Left lung (tissue), 10 donors: ENCODE measurements around the gene LDB2. TPM values are rescaled to one million over a fixed set of nuclear protein-coding genes. Genes with fewer than 3 reads are reported as not detected.

Experiments
- ATAC-seq: fragments of 200-7000 bp; cut with Tn5 transposase; one replicate; pipeline ENCODE4 v1.9.1; 2020; ENCODE audit warnings: moderate library complexity
- DNase-seq, 4 donors: peaks; one replicate each; pipeline ENCODE4 v3.0.0-alpha.2; 2013 to 2020
- H3K27ac ChIP-seq, 2 donors: fragments of 200-600 bp; sonication (generic) in 1 of 2; one replicate each; pipeline versions ENCODE4 v1.5.0 to v1.8.0; 2020 to 2021
- H3K27me3 ChIP-seq, 2 donors: fragments of 200-600 bp; sonication (generic) in 1 of 2; one replicate each; pipeline versions ENCODE4 v1.5.0 to v1.8.0; 2020 to 2021
- H3K36me3 ChIP-seq, 2 donors: fragments of 200-600 bp; sonication (generic) in 1 of 2; one replicate each; pipeline versions ENCODE4 v1.5.0 to v1.8.0; 2020 to 2021
- H3K4me1 ChIP-seq, 2 donors: fragments of 200-600 bp; one replicate each; pipeline ENCODE4 v1.8.0; 2021
- H3K4me3 ChIP-seq, 2 donors: fragments of 200-600 bp; sonication (generic) in 1 of 2; one replicate each; pipeline versions ENCODE4 v1.5.0 to v1.8.0; 2020 to 2021; ENCODE audit warnings: mild to moderate bottlenecking in 1 of 2
- H3K9me3 ChIP-seq, 2 donors: fragments of 200-600 bp; sonication (generic) in 1 of 2; one replicate each; pipeline versions ENCODE4 v1.5.0 to v1.8.0; 2020 to 2021
- intact Hi-C, 2 donors: fragments of 100-400 bp; cut with DNase I; formaldehyde crosslinking; loops; one replicate each; pipeline versions ENCODE4 v1.11.2 to v1.14.2; 2022
- polyA plus RNA-seq, 6 donors: library from polyadenylated mRNA; unstranded; fragments of 120-200 nt; gene quantifications; one replicate each; pipeline ENCODE4 v1.2.1, GENCODE V29; 2013; ENCODE audit not compliant: insufficient read length in 6 of 6
- total RNA-seq, 2 donors: library from RNA; stranded (reverse); fragmentation: NEBNext Ultra II Directional; extraction: Animal tissue kit (Norgen Biotek cat#: 25700); gene quantifications; one replicate each; pipeline ENCODE4 v1.2.1, GENCODE V29; 2021
- TF ChIP-seq, protein P1 (sequence below), 2 donors: fragments of 200-600 bp; sonication (generic) in 1 of 2; IDR thresholded peaks; one replicate each; pipeline versions ENCODE4 v1.5.0 to v1.8.0; 2021; ENCODE audit warnings: antibody characterized with exemption in 2 of 2
- donor health status: DM: no; HTN: yes; CAD: no.
- donor health status: DM: no; HTN: no; CAD: no.

Gene LDB2
- total and polyA plus RNA-seq, 8 donors, result 37.7 to 97.0 (median 78.5) TPM

DNA sequence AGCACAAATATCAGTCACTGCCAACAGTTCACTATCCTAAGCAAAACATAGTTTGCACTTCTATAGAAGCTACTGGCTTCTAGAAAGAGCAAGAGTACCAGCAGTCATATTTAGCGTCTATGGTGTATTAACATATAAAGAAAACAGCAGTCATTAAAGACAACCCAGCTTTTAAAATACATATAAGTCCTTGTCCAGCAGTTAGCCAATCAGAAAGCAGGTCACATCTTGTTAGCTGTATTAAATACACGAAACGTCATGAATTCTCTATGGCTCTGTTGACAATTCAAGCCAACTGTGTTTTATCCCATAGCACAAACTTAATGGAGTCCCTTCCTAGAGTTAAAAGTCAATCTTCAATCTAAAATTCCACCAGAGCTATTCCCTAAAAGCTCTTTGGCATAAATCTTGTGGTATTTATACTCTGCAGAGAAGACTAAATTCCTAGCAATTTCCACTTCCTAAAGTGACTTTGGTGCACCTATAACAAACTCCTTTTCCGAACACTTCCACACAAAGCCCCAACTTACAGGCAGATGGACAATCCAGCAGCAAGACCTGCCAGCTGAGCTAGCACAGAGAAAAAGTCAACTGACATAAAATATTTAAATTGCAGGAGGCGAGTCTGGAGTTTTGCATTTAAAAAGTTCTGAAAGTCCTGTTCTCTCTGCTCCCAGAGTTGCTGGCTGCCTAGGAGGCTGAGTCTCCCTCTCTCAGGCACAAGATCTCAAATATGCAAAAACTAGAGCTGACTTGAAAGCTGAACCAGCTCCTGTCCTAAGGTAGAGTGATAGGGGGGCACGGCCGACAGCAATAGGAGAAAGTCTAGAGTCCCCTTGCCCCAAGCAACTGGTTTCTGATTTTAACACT is 1.3 kb downstream of the LDB2 start:
- H3K9me3 ChIP-seq, result no peaks in the 10 kb centered on the region
- H3K27ac ChIP-seq, result peak overlapping the region; percentile 65 to 68
- ATAC-seq (peak; percentile 15), DNase-seq (peak in 2 of 4 donors; percentile 49 to 74)
- peaks cover 0 to 4% of the 10 kb centered on the region in 2 donors for H3K4me1 ChIP-seq
- TF ChIP-seq, protein P1, sequence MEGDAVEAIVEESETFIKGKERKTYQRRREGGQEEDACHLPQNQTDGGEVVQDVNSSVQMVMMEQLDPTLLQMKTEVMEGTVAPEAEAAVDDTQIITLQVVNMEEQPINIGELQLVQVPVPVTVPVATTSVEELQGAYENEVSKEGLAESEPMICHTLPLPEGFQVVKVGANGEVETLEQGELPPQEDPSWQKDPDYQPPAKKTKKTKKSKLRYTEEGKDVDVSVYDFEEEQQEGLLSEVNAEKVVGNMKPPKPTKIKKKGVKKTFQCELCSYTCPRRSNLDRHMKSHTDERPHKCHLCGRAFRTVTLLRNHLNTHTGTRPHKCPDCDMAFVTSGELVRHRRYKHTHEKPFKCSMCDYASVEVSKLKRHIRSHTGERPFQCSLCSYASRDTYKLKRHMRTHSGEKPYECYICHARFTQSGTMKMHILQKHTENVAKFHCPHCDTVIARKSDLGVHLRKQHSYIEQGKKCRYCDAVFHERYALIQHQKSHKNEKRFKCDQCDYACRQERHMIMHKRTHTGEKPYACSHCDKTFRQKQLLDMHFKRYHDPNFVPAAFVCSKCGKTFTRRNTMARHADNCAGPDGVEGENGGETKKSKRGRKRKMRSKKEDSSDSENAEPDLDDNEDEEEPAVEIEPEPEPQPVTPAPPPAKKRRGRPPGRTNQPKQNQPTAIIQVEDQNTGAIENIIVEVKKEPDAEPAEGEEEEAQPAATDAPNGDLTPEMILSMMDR (IDR thresholded peaks at IDR 0.05), result no peak
- peaks cover 0 to 27% of the 10 kb centered on the region in 2 donors for H3K27me3 ChIP-seq
- H3K36me3 ChIP-seq, result no peaks in the 10 kb centered on the region
- peak overlapping the region; percentile 35 to 37 for H3K4me3 ChIP-seq
- intact Hi-C loops, result no loop called here

- H3K36me3 ChIP-seq, result no peaks in the 10 kb centered on the region
- H3K27ac ChIP-seq, result peak overlapping the region; percentile 65 to 68
- peaks cover 0 to 27% of the 10 kb centered on the region in 2 donors for H3K27me3 ChIP-seq
- DNase-seq (no peak), ATAC-seq (no peak)
- intact Hi-C loops, result no loop called here
- peaks cover 0 to 13% of the 10 kb centered on the region in 2 donors for H3K4me1 ChIP-seq
- no peaks in the 10 kb centered on the region for H3K9me3 ChIP-seq
- TF ChIP-seq, protein P1 (IDR thresholded peaks at IDR 0.05), result no peak
- H3K4me3 ChIP-seq, result peak overlapping the region in 1 of 2 donors; percentile 37
Measured at GRCh38 chr4:16894406-16894805, 4.0 kb downstream of the LDB2 start.

GRCh38 chr4:16893141-16893651 is 5.2 kb downstream of the LDB2 start:
- Histone ChIP-seq H3K4me1 (peaks cover 0 to 13% of the 10 kb centered on the region in 2 donors), H3K9me3 (no peaks in the 10 kb centered on the region), H3K36me3 (no peaks in the 10 kb centered on the region), H3K27ac (peak overlapping the region; percentile 65 to 68), H3K4me3 (peak overlapping the region in 1 of 2 donors; percentile 10), H3K27me3 (peaks cover 0 to 26% of the 10 kb centered on the region in 2 donors)
- ATAC-seq, result no peak
- intact Hi-C loops, result no loop called here
- TF ChIP-seq, protein P1 (IDR thresholded peaks at IDR 0.05), result no peak
- DNase-seq, result no peak

GRCh38 chr4:16890651-16891050 is 7.8 kb downstream of the LDB2 start:
- Histone ChIP-seq H3K4me1 (peaks cover 0 to 13% of the 10 kb centered on the region in 2 donors), H3K4me3 (no peak overlapping the region), H3K27ac (peak overlapping the region in 1 of 2 donors; percentile 23), H3K27me3 (peaks cover 0 to 4% of the 10 kb centered on the region in 2 donors), H3K36me3 (no peaks in the 10 kb centered on the region), H3K9me3 (no peaks in the 10 kb centered on the region)
- intact Hi-C loops, result no loop called here
- ATAC-seq (no peak), DNase-seq (no peak)
- TF ChIP-seq, protein P1 (IDR thresholded peaks at IDR 0.05), result no peak

- ATAC-seq (no peak), DNase-seq (no peak)
- H3K9me3 ChIP-seq, result no peaks in the 10 kb centered on the region
- no peak overlapping the region for H3K4me3 ChIP-seq
- H3K4me1 ChIP-seq, result peaks cover 0 to 13% of the 10 kb centered on the region in 2 donors
- no peaks in the 10 kb centered on the region for H3K36me3 ChIP-seq
- H3K27ac ChIP-seq, result peak overlapping the region in 1 of 2 donors; percentile 23
- no peaks in the 10 kb centered on the region for H3K27me3 ChIP-seq
- TF ChIP-seq, protein P1 (IDR thresholded peaks at IDR 0.05), result no peak
- intact Hi-C loops, result no loop called here
Measured at GRCh38 chr4:16889945-16890344, 8.5 kb downstream of the LDB2 start.
